GM12874 (cell line): ENCODE results near the gene KRTAP11-1.

Experiments
- TF ChIP-seq, protein P1 (sequence below): IDR thresholded peaks from 2 replicates; pipeline ENCODE4 v1.5.1; 2011; ENCODE audit warnings: low read depth, mild to moderate bottlenecking, control low read depth, low read length, moderate library complexity; ENCODE audit not compliant: insufficient read depth

Gene KRTAP11-1, protein sequence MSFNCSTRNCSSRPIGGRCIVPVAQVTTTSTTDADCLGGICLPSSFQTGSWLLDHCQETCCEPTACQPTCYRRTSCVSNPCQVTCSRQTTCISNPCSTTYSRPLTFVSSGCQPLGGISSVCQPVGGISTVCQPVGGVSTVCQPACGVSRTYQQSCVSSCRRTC

DNA sequence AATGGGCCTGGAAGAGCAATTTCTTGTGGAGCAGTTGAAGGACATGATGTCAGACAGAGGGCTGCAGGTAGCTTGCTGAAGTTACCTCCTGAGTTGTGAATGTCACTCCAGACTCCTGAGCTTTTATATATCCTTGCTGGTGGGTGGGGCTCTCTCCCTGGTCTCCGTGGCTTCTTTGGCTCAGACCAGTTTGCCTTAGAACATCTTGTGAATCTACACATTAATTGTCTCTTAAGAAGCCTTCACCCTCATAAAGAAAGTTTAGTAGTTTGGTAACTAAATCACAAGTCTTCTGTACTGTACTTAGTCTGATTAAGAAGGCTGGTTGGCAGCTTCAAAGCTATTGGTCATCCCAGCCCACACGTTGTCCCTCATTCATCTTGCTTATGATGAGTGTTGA is at the start of gene KRTAP11-1:
Gene KRTAP11-1 (minus strand): TSS at position 101 of the 400 bp plus-strand sequence. CDS start 56 bp downstream, at position 45.
- TF ChIP-seq, protein P1, sequence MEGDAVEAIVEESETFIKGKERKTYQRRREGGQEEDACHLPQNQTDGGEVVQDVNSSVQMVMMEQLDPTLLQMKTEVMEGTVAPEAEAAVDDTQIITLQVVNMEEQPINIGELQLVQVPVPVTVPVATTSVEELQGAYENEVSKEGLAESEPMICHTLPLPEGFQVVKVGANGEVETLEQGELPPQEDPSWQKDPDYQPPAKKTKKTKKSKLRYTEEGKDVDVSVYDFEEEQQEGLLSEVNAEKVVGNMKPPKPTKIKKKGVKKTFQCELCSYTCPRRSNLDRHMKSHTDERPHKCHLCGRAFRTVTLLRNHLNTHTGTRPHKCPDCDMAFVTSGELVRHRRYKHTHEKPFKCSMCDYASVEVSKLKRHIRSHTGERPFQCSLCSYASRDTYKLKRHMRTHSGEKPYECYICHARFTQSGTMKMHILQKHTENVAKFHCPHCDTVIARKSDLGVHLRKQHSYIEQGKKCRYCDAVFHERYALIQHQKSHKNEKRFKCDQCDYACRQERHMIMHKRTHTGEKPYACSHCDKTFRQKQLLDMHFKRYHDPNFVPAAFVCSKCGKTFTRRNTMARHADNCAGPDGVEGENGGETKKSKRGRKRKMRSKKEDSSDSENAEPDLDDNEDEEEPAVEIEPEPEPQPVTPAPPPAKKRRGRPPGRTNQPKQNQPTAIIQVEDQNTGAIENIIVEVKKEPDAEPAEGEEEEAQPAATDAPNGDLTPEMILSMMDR, result no peak

DNA sequence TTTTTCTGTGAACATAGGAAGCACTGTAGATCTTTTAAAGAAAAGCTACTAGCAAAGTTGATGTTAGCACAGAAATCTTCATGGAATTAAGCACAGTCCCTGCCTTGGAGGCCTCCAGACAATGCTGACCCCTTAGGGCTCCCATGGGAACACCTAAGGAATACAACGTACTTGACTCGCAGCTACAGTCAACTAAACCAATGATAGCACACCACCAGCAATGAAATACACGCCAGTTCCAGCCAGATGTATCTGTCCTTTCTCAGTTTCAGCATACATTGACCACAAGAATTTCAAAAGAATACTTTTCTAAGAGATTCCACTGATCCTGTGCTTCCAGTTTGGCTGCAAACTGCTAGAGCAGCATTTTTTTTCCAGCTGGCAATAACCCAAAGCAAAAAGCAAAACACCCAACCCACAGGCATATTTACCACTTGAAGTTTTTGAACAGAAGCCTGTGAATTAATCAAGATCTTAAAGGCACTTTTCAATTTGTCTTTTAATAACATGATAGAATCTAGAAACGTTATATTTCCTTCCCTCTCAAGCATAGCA is 42.8 kb upstream of the KRTAP11-1 start:
- TF ChIP-seq, protein P1, result no peak

DNA sequence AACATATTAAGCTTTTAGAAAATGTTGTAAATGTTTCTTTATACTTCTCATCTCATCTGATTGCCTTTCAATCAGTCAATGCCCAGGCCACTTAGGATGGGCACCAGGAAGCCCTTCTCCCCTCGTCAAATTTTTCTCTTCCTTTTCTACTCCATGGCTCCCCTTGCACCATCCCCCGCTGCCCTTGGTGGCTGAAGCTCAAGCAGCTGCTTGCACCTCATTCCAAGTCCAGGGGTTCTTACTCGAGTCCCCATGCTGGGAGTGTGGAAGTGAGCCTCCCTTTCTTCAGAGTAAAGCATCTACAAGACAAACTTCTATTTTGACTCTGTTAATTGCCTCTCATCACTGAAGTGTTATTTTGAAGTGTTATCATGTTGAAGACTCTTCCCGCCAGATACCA is 39.7 kb upstream of the KRTAP11-1 start:
- TF ChIP-seq, protein P1, result no peak

DNA sequence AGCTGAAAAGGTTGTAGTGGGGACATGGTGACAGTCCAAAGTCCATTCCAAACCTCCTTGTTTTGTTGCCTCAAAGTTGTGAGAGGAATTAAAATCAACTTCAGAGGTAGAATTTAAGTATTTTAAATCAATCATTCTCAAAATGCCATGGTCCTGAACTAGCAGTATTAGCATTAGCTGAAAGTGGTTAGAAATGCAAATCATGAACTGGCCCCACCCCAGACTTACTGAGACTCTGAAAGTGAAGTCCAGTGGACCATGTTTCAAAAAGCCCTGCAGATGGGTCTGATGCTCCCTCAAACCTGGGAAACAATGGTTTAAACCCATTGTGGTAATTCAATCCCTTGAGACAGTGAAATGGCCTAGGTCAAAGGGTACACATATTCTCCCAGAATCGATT is 36.2 kb upstream of the KRTAP11-1 start:
- TF ChIP-seq, protein P1, result no peak

DNA sequence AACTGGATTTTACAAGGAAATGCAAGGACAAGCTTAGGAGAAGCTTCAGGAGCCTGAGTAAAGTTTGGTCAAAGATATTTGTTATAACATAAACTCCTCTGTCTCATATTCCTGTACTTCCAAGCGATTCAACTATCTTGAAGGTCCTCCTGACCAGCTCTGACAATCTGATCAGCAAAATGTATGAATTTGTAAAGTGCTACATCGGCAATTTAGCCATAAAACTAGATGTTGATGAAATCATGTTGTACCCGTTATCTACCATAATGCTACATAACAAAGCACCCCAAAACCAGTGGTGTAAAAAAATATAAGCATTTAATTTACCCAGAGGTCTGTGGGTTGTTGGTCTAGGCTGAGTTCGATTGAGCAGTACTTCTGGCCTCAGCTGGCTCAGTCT is 19.5 kb upstream of the KRTAP11-1 start:
- TF ChIP-seq, protein P1, result no peak

DNA sequence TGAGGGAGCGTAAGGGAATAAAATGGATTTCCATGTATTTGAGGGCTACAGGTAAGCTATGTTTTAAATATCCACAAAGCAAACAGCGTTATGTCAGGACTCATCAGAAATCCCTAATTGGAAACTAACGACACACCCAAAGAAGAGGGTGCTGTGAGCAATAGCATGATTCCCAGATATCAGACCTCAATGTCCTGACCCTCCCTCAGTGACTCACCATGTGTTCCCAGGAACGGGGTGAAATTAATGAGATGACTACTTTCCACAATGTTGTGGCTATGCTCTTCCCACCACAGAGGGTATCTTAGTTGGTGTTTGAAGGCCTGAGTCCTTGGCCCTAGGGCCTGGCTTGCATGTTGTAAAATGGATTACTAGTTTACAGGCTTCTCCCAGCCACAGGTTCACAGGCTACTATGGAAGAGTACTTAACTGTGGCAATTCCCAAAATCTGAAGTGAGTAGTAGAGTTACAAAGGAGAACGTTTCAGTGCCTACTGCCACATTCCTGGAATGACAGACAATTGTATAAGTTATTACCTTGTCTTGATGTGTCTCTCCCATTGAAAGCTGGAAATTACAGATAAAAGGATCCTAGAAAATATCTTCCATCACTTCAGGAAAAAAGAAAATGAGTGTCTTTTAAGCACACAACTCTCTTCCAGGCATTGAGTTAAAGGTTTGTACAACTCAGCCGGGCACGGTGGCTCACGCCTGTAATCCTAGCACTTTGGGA is 1.7 kb upstream of the KRTAP11-1 start:
- TF ChIP-seq, protein P1, result no peak

DNA sequence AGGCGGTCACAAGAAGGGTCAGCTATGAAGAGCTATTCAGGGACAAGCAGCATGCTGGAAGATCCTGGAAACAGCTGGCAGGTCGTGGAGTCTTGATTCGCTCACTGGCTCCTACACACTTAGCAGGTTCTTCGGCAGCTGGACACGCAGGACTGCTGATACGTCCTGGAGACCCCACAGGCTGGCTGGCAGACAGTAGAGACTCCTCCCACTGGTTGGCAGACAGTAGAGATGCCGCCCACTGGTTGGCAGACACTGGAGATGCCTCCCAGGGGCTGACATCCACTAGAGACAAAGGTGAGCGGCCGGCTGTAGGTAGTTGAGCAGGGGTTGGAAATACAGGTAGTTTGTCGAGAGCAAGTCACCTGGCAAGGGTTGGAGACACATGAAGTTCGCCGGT is 466 bp downstream of the KRTAP11-1 start:
- TF ChIP-seq, protein P1, result no peak
